ENCODE data around the gene HCRTR1. TPM values are rescaled to one million over a fixed set of nuclear protein-coding genes. Genes with fewer than 3 reads are reported as not detected.

Gene HCRTR1
- total RNA-seq, 2 donors from 2014 or later = not detected

GRCh38 chr1:31602081-31602480 is 15.4 kb upstream of the HCRTR1 start:
- no peaks in the 10 kb centered on the region for H3K4me1 ChIP-seq
- no peaks in the 10 kb centered on the region for H3K27me3 ChIP-seq
- no peak overlapping the region for H3K9ac ChIP-seq (ENCODE audit: low read depth in 2 of 2, low read length in 2 of 2)
- no peaks in the 10 kb centered on the region for H3K36me3 ChIP-seq
- intact Hi-C loops (cut with DNase I) = no loop called here
- H3K27ac ChIP-seq = no peak overlapping the region
- DNase-seq = no peak
- H3K9me3 ChIP-seq = no peaks in the 10 kb centered on the region
- no peak for TF ChIP-seq CTCF (IDR thresholded peaks at IDR 0.05)
- H3K4me3 ChIP-seq = no peak overlapping the region

GRCh38 chr1:31605908-31606427 is 11.5 kb upstream of the HCRTR1 start:
- no peak for TF ChIP-seq CTCF (IDR thresholded peaks at IDR 0.05)
- no peaks in the 10 kb centered on the region for H3K27me3 ChIP-seq
- DNase-seq = no peak
- H3K9me3 ChIP-seq = no peaks in the 10 kb centered on the region
- no peaks in the 10 kb centered on the region for H3K36me3 ChIP-seq
- H3K4me1 ChIP-seq = no peaks in the 10 kb centered on the region
- no peak overlapping the region for H3K27ac ChIP-seq
- no peak overlapping the region for H3K4me3 ChIP-seq
- intact Hi-C loops (cut with DNase I) = no loop called here
- no peak overlapping the region for H3K9ac ChIP-seq (ENCODE audit: low read depth in 2 of 2, low read length in 2 of 2)

- Histone ChIP-seq H3K4me3 (no peak overlapping the region), H3K36me3 (no peaks in the 10 kb centered on the region), H3K9ac (ENCODE audit: low read depth in 2 of 2, low read length in 2 of 2) (no peak overlapping the region), H3K4me1 (no peaks in the 10 kb centered on the region), H3K27me3 (no peaks in the 10 kb centered on the region), H3K27ac (no peak overlapping the region), H3K9me3 (no peaks in the 10 kb centered on the region)
- intact Hi-C loops (cut with DNase I) = no loop called here
- no peak for DNase-seq
- TF ChIP-seq CTCF (IDR thresholded peaks at IDR 0.05) = no peak
Measured at GRCh38 chr1:31607360-31607759, 10.1 kb upstream of the HCRTR1 start.

GRCh38 chr1:31609514-31610118 is 7.9 kb upstream of the HCRTR1 start:
- intact Hi-C loops (cut with DNase I) = no loop called here
- DNase-seq = no peak
- Histone ChIP-seq H3K27me3 (no peaks in the 10 kb centered on the region), H3K4me1 (no peaks in the 10 kb centered on the region), H3K9ac (ENCODE audit: low read depth in 2 of 2, low read length in 2 of 2) (no peak overlapping the region), H3K9me3 (no peaks in the 10 kb centered on the region), H3K27ac (no peak overlapping the region), H3K4me3 (no peak overlapping the region), H3K36me3 (no peaks in the 10 kb centered on the region)
- no peak for TF ChIP-seq CTCF (IDR thresholded peaks at IDR 0.05)

DNA sequence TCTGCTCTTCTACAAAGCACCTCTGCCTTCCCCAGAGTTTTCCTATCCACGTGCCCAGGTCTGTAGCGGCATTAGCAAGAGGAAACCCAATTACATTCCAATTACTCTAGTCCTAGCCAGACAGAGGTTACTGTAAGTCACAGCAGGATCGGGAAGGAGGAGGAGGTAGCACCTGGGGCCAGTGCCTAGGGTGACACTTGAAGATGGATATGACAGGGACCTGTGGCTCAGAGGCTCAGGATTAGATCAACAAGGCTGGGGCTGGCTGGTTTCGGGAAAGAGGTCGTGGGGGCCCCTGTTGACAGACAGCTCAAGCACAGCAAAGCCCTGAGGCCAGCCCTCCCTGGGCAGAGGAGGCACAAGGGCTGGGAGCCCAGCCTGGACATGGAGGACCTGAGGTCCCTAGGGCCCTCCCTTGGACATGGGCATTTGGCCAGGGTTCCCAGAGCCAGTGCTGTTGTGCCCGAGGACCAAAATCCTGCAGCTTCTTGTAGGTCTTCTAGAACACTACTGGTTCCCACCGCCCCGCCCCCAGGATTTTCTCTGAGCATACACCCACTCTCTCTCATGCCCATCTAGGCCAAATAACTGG is 3.0 kb upstream of the HCRTR1 start:
- no peak for DNase-seq

More for the DNA sequence above, 3.0 kb upstream of the HCRTR1 start:
- Histone ChIP-seq H3K9ac (ENCODE audit: low read depth in 2 of 2, low read length in 2 of 2) (no peak overlapping the region), H3K4me1 (peaks cover 7% of the 10 kb centered on the region), H3K9me3 (no peaks in the 10 kb centered on the region), H3K36me3 (no peaks in the 10 kb centered on the region), H3K27me3 (peaks cover 9% of the 10 kb centered on the region), H3K27ac (no peak overlapping the region), H3K4me3 (no peak overlapping the region)
- TF ChIP-seq CTCF (IDR thresholded peaks at IDR 0.05) = no peak
- intact Hi-C loops (cut with DNase I) = no loop called here

Measured in colonic mucosa (tissue), 4 donors.